Measurements from ENCODE around the gene ADORA2B.
"Not testable (repeated sequence)": the region's sequence is repeated elsewhere in the genome, so short reads cannot be mapped to it uniquely, and the experiment has no call there.

ADORA2B gene

DNA sequence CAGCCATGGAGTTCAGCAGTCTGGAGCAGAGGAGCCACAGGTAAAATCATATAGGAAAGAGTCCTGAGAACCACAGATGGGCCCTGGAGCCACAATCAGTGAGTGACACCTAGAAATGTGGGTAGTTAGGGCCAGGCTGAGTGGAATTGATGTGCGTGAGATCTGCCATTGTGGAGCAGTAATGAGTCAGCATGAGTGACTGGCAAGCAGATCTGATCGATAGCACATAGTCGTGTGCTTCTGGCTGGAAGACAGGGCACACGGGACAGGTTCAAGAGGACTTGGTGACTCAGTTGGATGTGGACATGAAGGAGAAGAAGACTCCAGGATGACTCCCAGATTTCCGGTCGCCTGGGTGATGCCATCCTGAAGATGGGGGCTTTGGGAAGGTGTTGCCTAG lies 12.3 kb downstream of the ADORA2B start:
- DNase-seq, result peak; percentile 61

DNA sequence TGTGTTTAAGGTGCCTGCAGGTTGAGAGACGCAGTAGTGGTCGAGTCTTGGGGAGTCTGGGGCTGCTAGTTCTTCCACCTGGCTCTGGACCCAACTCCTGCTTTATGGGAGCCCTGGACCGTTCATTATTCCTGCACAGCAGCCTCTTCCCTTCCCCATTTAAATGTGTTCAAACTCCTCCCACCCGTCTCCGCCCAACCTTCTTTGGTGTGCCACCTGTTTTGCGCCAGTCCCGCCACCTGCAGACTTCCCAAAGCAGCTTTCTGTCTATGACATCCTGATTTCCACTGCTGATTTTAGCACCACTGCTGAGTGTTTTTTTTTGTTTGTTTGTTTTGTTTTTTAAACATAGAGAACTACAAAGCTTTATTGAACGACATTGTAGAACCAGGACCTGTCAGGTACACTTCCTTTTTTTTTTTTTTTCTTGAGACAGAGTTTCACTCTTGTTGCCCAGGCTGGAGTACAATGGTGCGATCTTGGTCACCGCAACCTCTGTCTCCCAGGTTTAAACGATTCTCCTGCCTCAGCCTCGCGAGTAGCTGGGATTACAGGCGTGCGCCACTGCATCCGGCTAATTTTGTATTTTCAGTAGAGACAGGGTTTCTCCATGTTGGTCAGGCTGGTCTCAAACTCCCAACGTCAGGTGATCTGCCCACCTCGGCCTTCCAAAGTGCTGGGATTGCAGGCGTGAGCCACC lies 12.8 kb downstream of the ADORA2B start:
- no peak for DNase-seq

DNA sequence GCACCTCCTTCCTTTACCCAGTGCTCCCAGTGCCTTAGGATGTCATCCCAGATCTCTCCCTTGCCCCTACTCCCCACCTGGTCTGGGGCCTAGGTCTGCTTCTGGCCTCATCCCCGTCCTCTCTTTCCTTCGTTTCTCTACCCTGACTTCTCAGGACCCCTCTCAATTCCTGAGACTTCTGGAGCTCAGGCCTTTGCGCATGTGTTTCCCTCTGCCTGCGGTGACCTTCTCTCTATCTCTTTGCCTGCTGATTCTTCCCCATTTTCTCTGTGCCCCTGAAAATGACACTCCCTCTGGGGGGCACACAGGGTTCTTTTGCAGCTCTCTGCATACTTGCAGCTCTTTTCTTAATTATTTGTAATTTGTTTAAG lies 13.5 kb downstream of the ADORA2B start:
- no peak for DNase-seq

DNA sequence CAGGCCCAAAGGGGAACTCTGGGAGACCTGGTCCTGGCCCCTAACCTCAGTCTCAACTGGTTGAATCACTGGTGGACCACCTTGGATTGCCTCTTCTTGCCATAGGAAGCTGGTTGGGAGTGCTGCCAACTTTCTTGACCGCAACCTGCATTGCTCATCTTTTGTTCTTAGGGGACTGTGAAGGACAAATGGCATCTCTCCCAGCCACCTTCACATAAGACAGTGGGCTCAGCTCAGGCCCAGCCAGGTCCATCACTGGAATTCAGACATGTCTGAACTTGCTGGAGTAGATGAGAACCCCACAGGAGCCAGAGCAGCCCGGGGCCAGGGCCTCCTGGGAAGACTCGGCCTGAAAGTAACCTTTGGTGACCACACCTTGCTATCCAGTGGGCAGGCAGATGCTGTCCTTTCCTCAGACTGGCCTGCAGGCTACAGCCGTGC lies 18.8 kb downstream of the ADORA2B start:
- no peak for DNase-seq

DNA sequence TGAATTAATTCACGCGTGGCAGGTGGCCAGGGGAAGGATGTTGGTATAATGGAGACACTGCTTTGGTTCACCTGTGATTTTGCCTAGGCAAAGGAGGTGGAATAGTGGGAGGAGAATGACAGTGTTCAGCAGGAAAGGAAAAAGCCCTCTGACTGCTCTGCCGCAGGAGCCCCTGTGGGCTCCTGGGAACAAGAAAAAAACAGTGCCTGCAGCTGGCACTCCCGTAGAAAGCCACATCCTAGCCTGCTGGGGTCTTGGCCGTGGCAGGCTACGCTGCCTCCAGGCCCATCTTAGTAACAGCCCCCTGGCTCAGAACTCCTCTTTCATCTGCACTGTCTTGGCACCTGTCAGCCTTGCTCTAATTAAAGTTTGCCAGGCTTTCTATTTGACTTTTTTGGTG lies 20.6 kb downstream of the ADORA2B start:
- DNase-seq, result no peak

DNA sequence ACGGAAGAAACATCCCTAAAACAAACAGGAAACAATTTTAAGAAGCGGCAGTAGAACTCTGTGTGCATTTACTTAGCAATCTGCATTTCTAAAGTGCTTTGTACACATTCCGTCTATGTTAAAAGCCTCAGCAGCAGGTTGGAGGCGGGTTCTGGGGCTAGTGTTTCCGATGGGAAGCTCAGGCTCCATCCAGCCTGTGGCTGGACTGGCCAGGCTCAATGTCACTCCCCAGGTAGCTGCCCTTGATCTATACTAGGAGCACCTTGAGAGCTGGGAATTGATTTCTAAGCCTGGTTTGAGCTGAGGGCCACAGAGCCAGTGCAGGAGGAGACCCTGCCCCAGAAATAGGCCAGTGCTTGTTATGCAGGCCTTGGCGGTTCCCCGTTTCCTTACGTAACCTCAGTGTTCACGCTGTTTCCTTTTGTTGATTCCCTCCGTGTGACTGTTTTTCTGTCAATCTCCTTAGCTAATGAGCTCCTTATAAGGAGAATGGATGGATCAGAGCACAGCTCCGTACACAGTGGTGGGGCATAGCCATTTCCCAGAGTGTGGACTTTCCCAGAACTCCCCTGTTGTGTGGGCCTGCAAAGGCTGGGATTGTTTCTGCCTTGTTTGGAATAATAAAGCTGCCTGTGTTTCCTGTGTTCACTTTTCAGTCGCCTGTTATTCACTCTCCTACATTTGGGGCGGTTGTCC lies 21.4 kb downstream of the ADORA2B start:
- no peak for DNase-seq

DNA sequence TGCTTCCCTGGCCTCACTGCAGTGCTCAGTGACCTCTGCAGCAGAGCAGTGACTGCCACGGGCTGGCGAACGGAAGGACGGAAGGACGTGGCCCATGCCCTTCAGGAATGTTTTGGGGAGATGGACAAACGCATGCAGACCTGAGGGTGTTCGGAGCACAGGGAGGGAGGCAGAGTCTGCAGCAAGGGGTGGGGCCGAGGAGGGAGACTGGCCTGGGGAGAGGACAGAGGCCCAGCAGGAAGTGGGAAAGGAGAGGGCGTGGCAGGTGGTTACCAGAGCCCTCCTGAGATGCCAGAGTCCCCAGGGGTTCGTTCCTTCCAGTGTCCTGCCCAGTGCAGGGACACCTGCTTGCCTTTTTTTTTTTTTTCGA lies 21.9 kb downstream of the ADORA2B start:
- DNase-seq, result no peak

DNA sequence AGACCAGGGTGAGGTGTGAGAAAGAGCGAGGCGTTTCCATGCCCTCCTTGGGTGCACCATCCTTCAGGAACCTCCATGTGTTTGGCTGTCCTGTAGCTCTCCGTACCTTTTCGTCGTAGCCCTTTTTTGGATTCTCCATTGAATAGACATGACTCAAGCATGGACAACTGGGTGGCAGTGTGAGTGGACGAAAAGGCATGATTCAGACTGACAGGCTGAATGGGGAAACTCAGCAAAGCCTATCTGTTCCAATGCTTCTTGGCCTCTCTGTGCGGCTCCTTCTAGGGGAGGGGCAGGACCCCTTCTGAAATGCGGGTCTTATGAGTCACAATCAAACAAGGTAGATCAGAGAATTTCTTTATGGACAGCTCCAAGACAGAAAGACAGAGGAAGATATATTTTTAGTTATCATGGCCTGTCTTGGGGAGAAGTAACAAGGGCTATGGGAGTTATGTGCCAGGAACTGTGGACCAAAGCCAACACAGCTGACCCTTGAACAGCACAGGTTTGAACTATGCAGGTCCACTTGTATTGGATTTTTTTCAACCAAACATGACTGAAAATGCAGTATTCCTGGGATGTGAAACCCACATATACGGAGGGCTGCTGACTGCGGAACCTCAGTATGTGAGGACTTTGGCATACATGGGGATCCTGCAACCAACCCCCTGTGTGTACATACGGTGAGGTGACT lies 22.9 kb downstream of the ADORA2B start:
- DNase-seq, result no peak

DNA sequence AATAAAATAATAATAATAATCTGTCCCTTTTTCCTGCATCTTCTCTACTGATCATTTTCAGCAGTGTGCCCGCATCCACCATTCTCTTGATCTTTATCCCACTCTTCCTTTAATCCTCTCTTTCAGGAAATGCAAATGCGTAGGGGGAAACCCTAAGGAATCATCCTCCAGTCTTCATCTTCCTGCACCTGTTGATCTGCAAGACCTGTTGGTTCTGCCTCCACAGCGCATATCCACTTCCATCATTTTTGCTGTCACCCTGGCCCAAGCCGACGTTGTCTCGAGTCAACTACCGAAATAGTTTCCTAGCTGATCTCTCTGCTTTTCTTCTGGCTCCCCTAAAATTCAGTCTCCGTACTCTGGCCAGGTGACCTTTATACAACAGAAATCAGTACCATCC lies 24.5 kb downstream of the ADORA2B start:
- no peak for DNase-seq

DNA sequence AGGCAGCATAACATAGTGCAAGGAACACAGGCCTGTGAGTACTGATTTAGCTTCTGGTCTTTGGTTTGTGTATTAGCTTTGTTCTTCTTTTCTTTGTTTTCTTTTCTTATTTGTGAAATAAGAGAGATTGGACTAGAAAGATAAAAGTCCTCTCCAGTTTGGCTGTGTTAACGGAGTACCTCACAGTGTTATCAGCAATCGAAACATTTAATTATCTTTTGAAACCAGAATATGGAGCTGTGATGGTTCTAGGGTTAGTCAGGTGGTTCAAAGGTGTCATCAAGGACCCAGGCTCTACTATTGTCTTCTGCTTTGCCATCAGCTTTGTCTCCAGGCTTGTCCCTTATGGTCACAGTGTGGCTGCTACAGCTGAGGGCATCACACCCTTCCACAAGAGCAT lies 25.6 kb downstream of the ADORA2B start:
- DNase-seq, result no peak

DNA sequence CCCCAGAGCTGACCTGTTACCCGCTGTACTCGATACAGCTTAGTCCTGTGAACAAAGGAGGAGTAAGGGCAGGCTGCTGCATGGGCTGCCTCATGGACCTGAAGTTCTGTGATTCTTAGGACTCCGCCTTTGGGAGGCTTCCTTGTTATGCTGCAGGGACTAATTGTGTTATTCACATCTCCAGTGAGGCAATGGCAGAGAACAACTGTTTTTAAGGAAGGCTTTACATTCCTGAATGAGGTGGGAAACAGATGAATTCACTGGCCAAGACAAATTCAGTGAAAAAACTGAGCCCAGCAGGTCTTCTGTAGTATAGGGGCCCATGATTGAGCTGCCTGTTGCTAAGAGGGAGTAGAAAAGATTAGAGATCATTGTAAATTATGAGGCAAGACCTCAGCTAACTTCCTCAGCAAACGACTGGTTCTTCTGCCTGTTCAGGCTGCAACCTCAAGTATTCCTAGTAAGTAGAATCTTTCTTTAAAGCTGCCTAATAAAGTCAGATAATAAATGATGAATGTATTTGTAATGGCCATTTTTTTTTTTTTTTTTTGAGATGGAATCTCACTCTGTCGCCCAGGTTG lies 26.3 kb downstream of the ADORA2B start:
- no peak for DNase-seq

DNA sequence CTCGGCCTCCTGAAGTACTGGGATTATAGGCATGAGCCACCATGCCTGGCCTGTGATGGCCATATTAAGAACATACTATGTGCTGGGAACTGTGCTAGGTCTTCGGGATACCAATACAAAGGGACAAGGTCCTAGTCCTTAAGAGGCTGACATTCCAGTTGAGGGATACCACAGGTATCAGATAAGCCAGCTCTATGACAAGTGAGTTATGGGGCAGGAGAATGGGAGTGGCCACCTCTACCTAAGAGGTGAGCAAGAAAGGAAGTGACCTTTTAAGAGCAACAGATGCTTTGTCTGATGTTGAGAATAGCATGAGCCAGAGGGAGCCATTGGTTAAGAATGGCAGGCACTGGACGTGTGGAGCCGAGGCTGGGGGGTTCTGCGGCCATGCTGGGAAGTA lies 27.0 kb downstream of the ADORA2B start:
- DNase-seq, result no peak

DNA sequence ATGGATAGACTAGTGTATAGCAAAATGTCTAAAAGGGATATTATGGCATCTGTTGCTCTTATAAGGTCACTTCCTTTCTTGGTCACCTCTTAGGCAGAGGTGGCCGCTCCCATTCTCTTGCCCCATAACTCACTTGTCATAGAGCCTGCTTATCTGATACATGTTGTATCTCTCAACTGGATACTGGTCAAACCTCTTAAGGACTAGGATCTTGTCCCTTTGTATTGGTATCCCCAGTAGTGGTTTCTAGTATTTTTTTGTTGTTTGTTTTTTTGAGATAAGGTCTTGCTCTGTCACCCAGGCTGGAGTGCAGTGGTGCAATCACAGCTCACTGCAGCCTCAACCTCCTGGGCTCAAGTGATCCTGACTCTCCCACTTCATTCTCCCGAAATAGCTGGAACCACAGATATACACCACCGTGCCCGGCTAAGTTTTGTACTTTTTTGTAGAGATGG lies 27.6 kb downstream of the ADORA2B start:
- no peak for DNase-seq

DNA sequence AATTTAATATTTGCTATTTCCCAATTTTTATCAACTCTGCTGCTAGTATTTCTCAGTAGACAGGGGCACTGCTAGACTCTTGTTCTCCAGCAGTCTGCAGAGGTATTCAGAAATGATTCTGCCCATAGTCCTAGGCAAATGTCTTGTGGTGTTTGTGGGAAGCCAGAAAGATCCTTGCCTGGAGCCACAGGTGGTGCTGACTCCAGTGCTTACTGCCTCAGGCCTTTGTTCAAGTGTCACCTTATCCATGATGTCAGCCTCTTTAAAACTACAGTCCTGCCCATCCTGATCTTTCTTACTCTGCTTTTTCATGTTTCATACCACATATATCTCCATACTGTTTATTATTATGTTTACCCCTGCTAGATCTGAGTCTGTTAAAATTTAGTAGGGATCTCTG lies 28.1 kb downstream of the ADORA2B start:
- DNase-seq, result no peak

DNA sequence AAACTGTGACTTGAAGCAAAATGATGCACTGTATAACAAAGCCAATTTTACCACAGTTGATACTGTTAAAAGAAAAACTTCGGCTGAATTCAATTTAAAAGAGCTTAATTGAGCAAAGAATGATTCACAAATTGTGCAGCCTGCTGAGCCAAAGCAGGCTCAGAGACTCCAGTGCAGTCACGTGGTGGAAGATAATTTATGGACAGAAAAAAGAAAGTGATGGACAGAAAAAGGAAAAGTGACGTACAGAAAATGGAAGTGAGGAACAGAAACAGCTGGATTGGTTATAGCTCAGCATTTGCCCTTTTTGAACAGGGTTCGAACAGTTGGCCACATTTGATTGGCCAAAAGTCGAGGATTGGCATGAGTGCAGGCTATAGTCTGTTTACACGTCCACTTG lies 28.9 kb downstream of the ADORA2B start:
- no peak for DNase-seq

DNA sequence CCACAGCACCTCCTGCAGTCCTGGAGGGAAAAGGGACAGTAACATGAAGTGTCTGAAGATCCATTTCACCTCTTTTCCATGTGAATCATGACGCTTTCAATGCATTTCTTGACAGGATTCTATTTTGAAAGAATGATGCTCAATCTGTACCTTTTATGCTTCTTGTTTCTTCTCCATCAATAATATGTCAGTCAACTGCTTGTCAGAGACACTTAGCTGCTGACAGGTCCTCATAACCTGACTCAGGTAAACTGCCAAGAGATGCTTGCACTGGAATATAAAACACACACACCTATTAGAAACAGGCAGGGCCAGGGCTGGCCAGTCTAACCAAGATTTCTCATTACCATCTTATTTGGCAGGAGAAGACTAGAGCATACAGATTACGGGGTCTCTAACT lies 33.0 kb downstream of the ADORA2B start:
- DNase-seq, result no peak

DNA sequence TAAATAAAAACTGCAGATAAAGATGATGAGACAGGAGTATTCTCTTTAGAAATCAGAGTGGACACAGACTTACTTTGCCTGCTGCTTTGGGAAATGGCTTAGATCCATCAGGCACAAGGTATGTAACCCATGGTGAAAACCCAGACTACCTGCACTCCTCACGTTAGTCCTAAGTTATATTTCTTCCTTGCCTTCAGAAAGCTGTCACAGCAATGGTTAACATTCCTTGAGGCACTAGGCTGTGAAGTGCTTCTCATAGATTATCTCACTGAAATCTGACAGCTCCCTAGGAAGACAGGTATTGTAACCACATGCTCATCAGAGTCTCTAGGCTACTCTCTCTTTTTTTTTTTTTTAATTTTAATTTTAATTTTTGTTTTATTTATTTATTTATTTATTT lies 33.7 kb downstream of the ADORA2B start:
- no peak for DNase-seq

DNA sequence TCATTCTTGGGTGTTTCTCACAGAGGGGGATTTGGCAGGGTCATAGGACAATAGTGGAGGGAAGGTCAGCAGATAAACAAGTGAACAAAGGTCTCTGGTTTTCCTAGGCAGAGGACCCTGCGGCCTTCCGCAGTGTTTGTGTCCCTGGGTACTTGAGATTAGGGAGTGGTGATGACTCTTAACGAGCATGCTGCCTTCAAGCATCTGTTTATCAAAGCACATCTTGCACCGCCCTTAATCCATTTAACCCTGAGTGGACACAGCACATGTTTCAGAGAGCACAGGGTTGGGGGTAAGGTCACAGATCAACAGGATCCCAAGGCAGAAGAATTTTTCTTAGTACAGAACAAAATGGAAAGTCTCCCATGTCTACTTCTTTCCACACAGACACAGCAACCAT lies 34.1 kb downstream of the ADORA2B start:
- DNase-seq, result not testable (repeated sequence)

DNA sequence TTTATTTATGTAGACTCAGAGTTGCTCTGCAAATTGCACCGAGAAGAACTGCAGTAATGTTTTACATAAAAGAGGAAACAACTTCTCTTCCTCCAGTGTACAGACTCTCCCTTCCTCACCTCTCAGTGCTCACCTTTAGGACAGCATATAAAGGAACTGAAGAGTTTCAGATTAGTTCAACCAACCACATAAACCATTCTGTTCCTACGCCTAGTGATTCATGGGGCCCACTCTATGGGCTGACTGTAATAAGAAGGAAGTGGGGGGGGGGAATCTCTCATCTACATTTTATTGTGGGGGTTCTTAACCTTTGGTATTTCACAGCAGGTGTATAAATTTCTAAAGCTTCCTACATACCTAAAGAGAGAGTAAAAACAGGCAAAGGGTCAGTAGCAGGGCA lies 36.3 kb downstream of the ADORA2B start:
- DNase-seq, result peak; percentile 46

DNA sequence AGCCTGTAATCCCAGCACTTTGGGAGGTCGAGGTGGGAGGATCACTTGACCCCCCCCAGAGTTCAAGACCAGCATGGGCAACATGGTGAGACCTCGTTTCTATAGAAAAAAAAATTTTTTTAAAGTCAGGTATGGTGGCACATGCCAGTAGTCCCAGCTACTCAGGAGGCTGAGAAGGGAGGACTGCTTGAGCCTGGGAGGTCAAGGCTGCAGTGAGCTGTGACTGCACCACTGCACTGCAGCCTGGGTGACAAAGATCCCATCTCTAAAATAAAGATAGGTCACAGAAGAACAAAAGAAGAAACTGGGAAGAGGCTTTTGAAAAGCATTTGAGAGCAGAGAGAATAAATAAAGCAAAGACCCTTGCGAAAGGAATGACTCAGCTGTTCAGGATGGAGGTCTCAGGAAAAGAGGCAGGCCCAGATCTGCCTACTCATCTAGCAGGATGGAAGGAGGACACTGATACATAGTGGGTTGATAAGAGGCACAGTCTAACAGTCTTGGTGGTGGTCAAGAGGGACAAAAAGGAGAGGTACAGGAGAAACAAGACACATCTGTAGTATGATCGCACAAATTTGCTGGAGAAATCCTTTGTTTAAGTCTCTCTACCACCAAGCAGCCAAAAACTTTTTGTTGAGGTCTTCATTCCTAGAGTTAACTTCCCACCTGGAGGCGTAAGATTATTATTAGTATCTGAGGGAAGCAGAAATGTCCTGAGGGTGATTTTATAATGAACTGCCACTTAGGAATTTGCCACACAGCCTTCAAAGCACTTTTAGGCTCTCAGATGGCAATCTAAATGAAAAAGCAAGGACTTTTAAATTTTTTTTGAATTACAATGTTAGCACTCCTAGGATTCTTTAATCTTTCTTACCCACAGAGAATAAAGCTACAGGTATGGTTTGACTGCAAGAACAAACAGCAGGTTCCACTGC lies 37.0 kb downstream of the ADORA2B start:
- no peak for DNase-seq

DNA sequence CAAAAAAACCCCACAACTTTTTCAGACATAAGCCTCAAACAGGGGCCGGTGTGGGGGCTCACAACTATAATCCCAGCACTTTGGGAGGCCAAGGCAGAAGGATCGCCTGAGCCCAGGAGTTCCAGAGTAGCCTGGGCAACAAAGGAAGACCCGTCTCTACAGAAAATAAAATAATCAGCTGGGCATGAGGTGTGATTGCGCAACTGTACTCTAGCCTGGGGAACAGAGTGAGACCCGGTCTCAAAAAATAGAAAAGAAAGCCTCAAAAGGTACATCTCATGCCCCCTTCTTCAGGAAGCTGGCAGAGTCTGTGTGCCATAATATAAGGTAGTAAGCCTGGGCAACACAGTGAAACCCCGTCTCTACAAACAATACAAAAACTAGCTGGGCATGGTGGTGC lies 51.4 kb downstream of the ADORA2B start:
- DNase-seq, result no peak

DNA sequence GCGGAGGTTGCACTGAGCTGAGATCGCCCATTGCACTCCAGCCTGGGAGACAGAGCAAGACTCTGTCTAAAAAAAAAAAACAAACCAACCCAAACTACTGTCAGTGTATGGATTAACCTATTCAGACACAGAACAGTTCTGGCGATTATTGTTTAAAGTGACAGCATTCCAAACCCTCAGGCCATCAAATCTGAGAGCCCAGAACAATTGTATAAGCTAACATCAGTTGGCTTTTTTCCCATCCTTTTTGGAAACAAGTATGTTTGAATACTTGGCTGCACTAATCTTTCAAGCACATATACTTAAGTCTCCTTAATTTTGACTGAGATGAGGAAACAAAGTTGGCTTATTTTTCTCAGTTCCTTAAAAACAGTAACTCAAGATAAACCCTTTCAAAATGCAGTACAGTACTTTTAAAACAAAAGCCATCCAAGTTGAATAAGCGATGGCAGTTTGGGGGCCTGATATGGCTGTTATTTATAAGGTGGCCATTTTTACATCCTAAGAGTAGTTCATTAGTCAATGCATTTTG lies 53.2 kb downstream of the ADORA2B start:
- DNase-seq, result no peak

All from activated CD4-positive, alpha-beta T cell treated with anti-CD3 and anti-CD28 coated beads for 48 hours (primary cell).